CD4-positive, alpha-beta T cell (primary cell): ENCODE data around the gene NSG2. TPM values are rescaled to one million over a fixed set of nuclear protein-coding genes. Genes with fewer than 3 reads are reported as not detected.

Source experiments
- ATAC-seq: fragments of 200-7000 bp; cut with Tn5 transposase; one replicate; pipeline ENCODE4 v1.10.0; 2022; ENCODE audit warnings: mild to moderate bottlenecking; ENCODE audit not compliant: poor library complexity
- CTCF ChIA-PET: fragments of 350-600 bp; sonication (Branson Sonifier 250); formaldehyde crosslinking; loops from one replicate; lab custom pipeline; 2021; ENCODE audit warnings: antibody characterized with exemption, inconsistent platforms; lab: Charles Lee
- POLR2A ChIA-PET: fragments of 350-600 bp; sonication (Branson Sonifier 250); formaldehyde crosslinking; loops from one replicate; lab custom pipeline; 2021; ENCODE audit warnings: antibody characterized with exemption, inconsistent platforms; lab: Charles Lee
- DNase-seq, 14 experiments: peaks; one replicate each; pipeline ENCODE4 v3.0.0-alpha.2; 2013 to 2020; ENCODE audit warnings: mixed read lengths in 2 of 14
- H3K27ac ChIP-seq, 2 donors: one replicate each; pipeline versions ENCODE4 v1.5.1 to v1.7.0; 2013; ENCODE audit warnings: low read length in 2 of 2, low read depth in 1 of 2, mild to moderate bottlenecking in 1 of 2
- H3K27me3 ChIP-seq, 2 experiments: 1 replicate in 1 of 2; 2 replicates in 1 of 2; pipeline versions ENCODE4 v1.6.1 to v1.7.0; 2013; ENCODE audit warnings: low read length in 2 of 2, control low read depth in 1 of 2, mild to moderate bottlenecking in 1 of 2, moderate library complexity in 1 of 2; ENCODE audit not compliant: insufficient read depth in 2 of 2, control insufficient read depth in 1 of 2
- H3K36me3 ChIP-seq: one replicate; pipeline ENCODE4 v1.6.1; 2013; ENCODE audit warnings: low read length, control low read depth; ENCODE audit not compliant: insufficient read depth
- H3K4me1 ChIP-seq: one replicate; pipeline ENCODE4 v1.6.1; 2013; ENCODE audit warnings: low read length, control low read depth; ENCODE audit not compliant: insufficient read depth
- H3K4me3 ChIP-seq: one replicate; pipeline ENCODE4 v1.5.1; 2013; ENCODE audit warnings: mild to moderate bottlenecking, low read length, moderate library complexity
- H3K9me3 ChIP-seq, 2 experiments: 1 replicate in 1 of 2; 2 replicates in 1 of 2; pipeline versions ENCODE4 v1.6.1 to v1.7.0; 2013; ENCODE audit warnings: low read length in 2 of 2, mild to moderate bottlenecking in 2 of 2, control low read depth in 1 of 2, moderate library complexity in 1 of 2; ENCODE audit not compliant: control insufficient read depth in 1 of 2, insufficient read depth in 1 of 2
- H3K27ac Mint-ChIP-seq: one replicate; pipeline ENCODE4 v1.8.0; 2020; ENCODE audit warnings: mixed read lengths
- H3K27me3 Mint-ChIP-seq: one replicate; pipeline ENCODE4 v1.8.0; 2021; ENCODE audit warnings: mixed read lengths
- H3K36me3 Mint-ChIP-seq: one replicate; pipeline ENCODE4 v1.8.0; 2021; ENCODE audit warnings: low read depth, mixed read lengths
- H3K4me1 Mint-ChIP-seq: one replicate; pipeline ENCODE4 v1.8.0; 2021; ENCODE audit warnings: low read depth, mixed read lengths
- H3K4me3 Mint-ChIP-seq: one replicate; pipeline ENCODE4 v1.8.0; 2020; ENCODE audit warnings: mild to moderate bottlenecking, mixed read lengths
- H3K9me3 Mint-ChIP-seq: one replicate; pipeline ENCODE4 v1.8.0; 2020; ENCODE audit warnings: mixed read lengths
- CTCF ChIP-seq: fragments of 200-600 bp; IDR thresholded peaks from one replicate; pipeline ENCODE4 v1.8.0; 2022; ENCODE audit warnings: antibody characterized with exemption, mild to moderate bottlenecking
- intact Hi-C, 2 experiments: fragments of 100-400 bp; cut with DNase I in 1 of 2; cut with micrococcal nuclease in 1 of 2; formaldehyde crosslinking; loops; one replicate each; pipeline versions ENCODE4 v1.15.1 to v1.9.0; 2023 to 2025; cut with DNase I, micrococcal nuclease
- total RNA-seq, 174 experiments: library from RNA in 2 of 174; stranded (reverse) in 2 of 174; gene quantifications; one replicate each; pipeline ENCODE4 v1.2.3 and lab custom pipeline; 2021 to 2026

NSG2 gene
- total RNA-seq, 2 experiments from 2014 or later, result not detected

GRCh38 chr5:174046558-174046957 lies 1.1 kb downstream of the NSG2 start:
- DNase-seq (no peak), ATAC-seq (no peak)
- intact Hi-C loops, result no loop called here
- no peak for TF ChIP-seq CTCF
- peaks cover 53% of the 10 kb centered on the region for H3K27me3 Mint-ChIP-seq
- no peaks in the 10 kb centered on the region for H3K36me3 Mint-ChIP-seq
- Histone ChIP-seq H3K4me1 (no peaks in the 10 kb centered on the region), H3K4me3 (no peak overlapping the region), H3K36me3 (no peaks in the 10 kb centered on the region), H3K27me3 (peaks cover 0 to 4% of the 10 kb centered on the region in 2 experiments), H3K27ac (no peak overlapping the region), H3K9me3 (no peaks in the 10 kb centered on the region)
- H3K4me3 Mint-ChIP-seq, result no peak overlapping the region
- CTCF ChIA-PET, result interaction anchor here (1.3 kb wide), 1 partner anchor 473 kb away, joined by 3 read pairs; no protein-coding TSS in a partner anchor
- H3K4me1 Mint-ChIP-seq, result no peaks in the 10 kb centered on the region
- no peaks in the 10 kb centered on the region for H3K9me3 Mint-ChIP-seq
- H3K27ac Mint-ChIP-seq, result no peak overlapping the region
- POLR2A ChIA-PET, result no interaction called here

DNA sequence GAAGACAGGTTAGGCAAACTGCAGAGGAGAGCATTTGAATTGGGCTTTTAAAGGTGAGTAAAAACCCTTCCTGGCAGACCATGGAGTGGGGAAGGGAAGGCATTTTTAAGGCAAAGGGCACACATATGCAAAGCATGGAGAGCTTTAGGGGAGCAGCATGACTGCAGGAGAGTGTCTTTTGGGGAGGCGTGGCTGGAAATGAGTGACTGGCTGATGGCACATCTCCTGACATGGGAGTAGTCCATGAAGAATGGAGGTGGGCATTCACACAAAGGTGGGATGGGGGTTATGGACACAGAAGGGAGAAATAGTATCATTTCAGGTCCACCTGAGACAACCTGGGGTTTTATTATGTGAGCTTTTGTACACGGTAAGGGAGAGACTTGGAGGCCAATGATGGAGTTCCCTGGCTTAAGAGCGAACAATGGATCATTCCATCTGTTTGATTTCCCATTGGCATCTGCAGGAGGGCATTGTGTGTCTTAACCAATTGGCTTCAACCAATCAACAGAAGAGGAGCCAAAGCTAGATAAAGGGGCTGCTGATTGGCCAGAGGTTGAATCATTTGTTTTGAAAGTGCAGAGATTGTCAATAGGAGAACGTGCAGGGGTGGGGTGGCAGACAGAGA lies 2.1 kb downstream of the NSG2 start:
- Histone ChIP-seq H3K4me3 (no peak overlapping the region), H3K27me3 (peaks cover 0 to 4% of the 10 kb centered on the region in 2 experiments), H3K4me1 (no peaks in the 10 kb centered on the region), H3K27ac (no peak overlapping the region), H3K9me3 (no peaks in the 10 kb centered on the region), H3K36me3 (no peaks in the 10 kb centered on the region)
- ChIA-PET CTCF (no interaction called here), POLR2A (no interaction called here)
- intact Hi-C loops, result no loop called here
- Mint-ChIP-seq H3K4me3 (no peak overlapping the region), H3K27me3 (peaks cover 47% of the 10 kb centered on the region), H3K4me1 (no peaks in the 10 kb centered on the region), H3K27ac (no peak overlapping the region), H3K9me3 (no peaks in the 10 kb centered on the region), H3K36me3 (no peaks in the 10 kb centered on the region)
- TF ChIP-seq CTCF, result no peak
- no peak for ATAC-seq
- no peak for DNase-seq

- no peak overlapping the region for H3K27ac ChIP-seq
- Mint-ChIP-seq H3K27me3 (peaks cover 8% of the 10 kb centered on the region), H3K9me3 (no peaks in the 10 kb centered on the region), H3K36me3 (no peaks in the 10 kb centered on the region), H3K4me1 (no peaks in the 10 kb centered on the region), H3K27ac (no peak overlapping the region), H3K4me3 (no peak overlapping the region)
- H3K27me3 ChIP-seq, result peaks cover 0 to 6% of the 10 kb centered on the region in 2 experiments
- H3K4me1 ChIP-seq, result no peaks in the 10 kb centered on the region
- ChIA-PET CTCF (no interaction called here), POLR2A (no interaction called here)
- no peaks in the 10 kb centered on the region for H3K36me3 ChIP-seq
- DNase-seq (no peak), ATAC-seq (no peak)
- no peaks in the 10 kb centered on the region for H3K9me3 ChIP-seq
- TF ChIP-seq CTCF, result no peak
- H3K4me3 ChIP-seq, result no peak overlapping the region
- intact Hi-C loops, result no loop called here
These were observed 7.1 kb downstream of the NSG2 start for GRCh38 chr5:174052636-174053035.
